Liver (tissue), 2 donors: Measurements from ENCODE around the gene AKR1C1.
"Not testable (repeated sequence)": the region's sequence is repeated elsewhere in the genome, so short reads cannot be mapped to it uniquely, and the experiment has no call there.

Source experiments
- YY1 ChIP-seq: IDR thresholded peaks from 2 replicates; pipeline ENCODE4 v1.6.1; 2016; ENCODE audit warnings: antibody characterized with exemption, mild to moderate bottlenecking
- TF ChIP-seq, protein P1 (sequence below): fragments of 150-350 bp; IDR thresholded peaks from 2 replicates; pipeline ENCODE4 v1.5.1; 2017; ENCODE audit warnings: improper control_type of control experiment, low read depth, low read length; ENCODE audit not compliant: missing input control
- TF ChIP-seq, protein P2 (sequence below): IDR thresholded peaks from 2 replicates; pipeline ENCODE4 v1.6.1; 2016; ENCODE audit warnings: antibody characterized with exemption, mild to moderate bottlenecking
- donor health status: healthy.

DNA sequence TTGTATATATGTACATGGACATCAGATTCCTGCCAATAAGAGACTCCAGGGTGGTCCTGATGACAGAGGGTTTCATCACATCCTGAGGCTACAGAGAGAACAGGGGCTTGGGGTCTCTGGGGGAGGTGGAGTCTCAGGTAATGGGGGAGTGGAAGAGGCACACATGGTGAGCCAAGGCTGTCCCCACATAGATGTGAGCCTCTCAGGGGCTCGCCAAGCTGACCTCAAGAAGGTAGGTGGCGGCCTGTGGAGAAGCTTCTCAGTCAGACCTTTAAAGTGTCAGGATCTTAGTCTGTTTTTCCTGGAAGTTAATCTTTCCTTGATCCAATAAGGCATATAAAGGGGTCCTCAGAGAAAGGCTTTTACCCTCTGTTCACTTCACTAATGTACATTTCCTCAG is 22.3 kb upstream of the AKR1C1 start:
- TF ChIP-seq, protein P1, sequence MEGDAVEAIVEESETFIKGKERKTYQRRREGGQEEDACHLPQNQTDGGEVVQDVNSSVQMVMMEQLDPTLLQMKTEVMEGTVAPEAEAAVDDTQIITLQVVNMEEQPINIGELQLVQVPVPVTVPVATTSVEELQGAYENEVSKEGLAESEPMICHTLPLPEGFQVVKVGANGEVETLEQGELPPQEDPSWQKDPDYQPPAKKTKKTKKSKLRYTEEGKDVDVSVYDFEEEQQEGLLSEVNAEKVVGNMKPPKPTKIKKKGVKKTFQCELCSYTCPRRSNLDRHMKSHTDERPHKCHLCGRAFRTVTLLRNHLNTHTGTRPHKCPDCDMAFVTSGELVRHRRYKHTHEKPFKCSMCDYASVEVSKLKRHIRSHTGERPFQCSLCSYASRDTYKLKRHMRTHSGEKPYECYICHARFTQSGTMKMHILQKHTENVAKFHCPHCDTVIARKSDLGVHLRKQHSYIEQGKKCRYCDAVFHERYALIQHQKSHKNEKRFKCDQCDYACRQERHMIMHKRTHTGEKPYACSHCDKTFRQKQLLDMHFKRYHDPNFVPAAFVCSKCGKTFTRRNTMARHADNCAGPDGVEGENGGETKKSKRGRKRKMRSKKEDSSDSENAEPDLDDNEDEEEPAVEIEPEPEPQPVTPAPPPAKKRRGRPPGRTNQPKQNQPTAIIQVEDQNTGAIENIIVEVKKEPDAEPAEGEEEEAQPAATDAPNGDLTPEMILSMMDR, result not testable (repeated sequence)
- TF ChIP-seq, protein P2, sequence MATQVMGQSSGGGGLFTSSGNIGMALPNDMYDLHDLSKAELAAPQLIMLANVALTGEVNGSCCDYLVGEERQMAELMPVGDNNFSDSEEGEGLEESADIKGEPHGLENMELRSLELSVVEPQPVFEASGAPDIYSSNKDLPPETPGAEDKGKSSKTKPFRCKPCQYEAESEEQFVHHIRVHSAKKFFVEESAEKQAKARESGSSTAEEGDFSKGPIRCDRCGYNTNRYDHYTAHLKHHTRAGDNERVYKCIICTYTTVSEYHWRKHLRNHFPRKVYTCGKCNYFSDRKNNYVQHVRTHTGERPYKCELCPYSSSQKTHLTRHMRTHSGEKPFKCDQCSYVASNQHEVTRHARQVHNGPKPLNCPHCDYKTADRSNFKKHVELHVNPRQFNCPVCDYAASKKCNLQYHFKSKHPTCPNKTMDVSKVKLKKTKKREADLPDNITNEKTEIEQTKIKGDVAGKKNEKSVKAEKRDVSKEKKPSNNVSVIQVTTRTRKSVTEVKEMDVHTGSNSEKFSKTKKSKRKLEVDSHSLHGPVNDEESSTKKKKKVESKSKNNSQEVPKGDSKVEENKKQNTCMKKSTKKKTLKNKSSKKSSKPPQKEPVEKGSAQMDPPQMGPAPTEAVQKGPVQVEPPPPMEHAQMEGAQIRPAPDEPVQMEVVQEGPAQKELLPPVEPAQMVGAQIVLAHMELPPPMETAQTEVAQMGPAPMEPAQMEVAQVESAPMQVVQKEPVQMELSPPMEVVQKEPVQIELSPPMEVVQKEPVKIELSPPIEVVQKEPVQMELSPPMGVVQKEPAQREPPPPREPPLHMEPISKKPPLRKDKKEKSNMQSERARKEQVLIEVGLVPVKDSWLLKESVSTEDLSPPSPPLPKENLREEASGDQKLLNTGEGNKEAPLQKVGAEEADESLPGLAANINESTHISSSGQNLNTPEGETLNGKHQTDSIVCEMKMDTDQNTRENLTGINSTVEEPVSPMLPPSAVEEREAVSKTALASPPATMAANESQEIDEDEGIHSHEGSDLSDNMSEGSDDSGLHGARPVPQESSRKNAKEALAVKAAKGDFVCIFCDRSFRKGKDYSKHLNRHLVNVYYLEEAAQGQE, result not testable (repeated sequence)
- TF ChIP-seq YY1, result not testable (repeated sequence)
